Activated naive CD4-positive, alpha-beta T cell treated with Interleukin-2 at 50 U/mL for 16 hours (primary cell): ENCODE data around the gene SPOPL.
A peak's percentile ranks its signal among the peaks of the same experiment; 100 is the strongest.
"Not testable (repeated sequence)": the region's sequence is repeated elsewhere in the genome, so short reads cannot be mapped to it uniquely, and the experiment has no call there.

ENCODE experiments used
- DNase-seq: peaks from one replicate; pipeline ENCODE4 v3.0.0-alpha.2; 2020

SPOPL gene

DNA sequence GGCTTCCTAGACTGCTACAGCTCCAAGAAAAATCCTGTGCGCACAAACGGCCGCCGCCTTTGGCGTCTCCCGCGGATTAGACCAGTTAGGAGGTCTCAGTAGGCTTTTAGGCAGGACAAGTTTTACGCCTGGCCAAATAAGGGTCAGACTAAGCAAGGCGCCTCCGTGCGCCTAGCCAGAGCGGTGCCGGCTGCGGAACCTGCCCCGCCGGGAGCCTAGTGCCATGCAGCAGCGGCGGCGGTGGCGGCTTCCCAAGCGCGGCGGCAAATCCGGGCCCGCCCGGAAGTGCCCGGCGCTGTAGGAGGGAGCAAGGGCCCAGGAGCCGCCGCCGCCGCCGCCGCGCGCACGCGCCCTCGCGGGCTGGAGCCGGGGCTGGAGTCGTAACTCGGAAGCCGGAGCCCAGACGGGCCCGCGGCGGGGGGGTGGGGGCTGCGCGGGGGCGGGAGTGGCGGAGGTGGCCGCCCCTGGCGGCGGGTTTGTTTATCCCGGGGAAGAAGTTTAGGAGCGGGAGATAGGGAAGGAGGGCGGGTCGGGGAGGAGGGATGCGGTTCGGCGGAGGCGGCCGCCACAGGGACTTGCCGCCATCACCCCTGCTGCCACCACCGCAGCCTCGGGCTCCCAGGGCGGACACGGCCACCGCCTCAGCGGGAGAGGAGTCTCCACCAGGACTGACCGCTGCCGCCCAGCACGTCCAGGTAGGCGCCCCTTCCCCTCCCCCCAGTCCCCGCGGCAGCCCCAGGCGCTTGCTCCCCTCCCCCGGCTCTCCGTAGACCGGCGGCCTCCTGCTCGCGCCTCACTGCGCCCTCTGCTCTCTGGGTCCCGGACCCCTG lies at the start of gene SPOPL:
TSS of gene SPOPL (plus strand) at position 346 of the 830 bp plus-strand sequence. CDS start 48,447 bp downstream, outside the sequence.
- peak; percentile 87 for DNase-seq

- DNase-seq: no peak
Measured at GRCh38 chr2:138452324-138452723, 49.2 kb upstream of the SPOPL start.

- no peak for DNase-seq
Measured at GRCh38 chr2:138453815-138454214, 47.8 kb upstream of the SPOPL start.

- DNase-seq: no peak
Measured at GRCh38 chr2:138454761-138455160, 46.8 kb upstream of the SPOPL start.

- DNase-seq: no peak
Measured at GRCh38 chr2:138455275-138455674, 46.3 kb upstream of the SPOPL start.

DNA sequence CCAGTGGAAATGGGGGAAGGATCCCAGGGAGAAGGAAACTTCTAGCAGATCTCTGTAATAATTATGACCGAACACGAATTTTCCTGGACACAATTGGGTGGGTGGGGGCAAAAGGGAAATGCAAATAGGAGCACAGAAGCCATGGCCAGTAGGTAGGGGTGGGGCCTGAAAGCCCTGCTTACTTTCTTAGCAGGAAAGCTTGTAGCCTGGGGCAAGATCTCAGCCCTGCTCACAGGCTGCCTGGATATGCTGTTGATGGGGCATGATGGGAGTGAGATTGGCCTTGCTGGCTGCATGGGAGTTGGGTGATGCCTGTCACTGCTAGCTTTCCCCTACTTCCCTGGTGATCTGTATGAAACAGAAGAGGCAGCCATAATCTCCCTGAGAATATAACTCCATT lies 45.9 kb upstream of the SPOPL start:
- DNase-seq: no peak

DNA sequence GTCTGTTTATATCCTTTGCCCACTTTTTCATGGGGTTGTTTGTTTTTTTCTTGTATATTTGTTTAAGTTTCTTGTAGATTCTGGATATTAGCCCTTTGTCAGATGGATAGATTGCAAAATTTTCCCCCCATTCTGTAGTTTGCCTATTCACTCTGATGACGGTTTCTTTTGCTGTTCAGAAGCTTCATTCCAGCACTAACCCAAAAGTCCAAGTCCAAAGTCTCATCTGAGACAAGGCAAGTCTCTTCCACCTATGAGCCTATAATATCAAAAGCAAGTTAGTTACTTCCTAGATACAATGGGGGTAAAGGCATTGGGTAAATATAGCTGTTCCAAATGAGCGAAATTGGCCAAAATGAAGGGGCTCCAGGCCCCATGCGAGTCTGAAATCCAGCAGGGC lies 38.9 kb upstream of the SPOPL start:
- not testable (repeated sequence) for DNase-seq

- DNase-seq: no peak
Measured at GRCh38 chr2:138468617-138469016, 33.0 kb upstream of the SPOPL start.

GRCh38 chr2:138469411-138469810 lies 32.2 kb upstream of the SPOPL start:
- no peak for DNase-seq

DNA sequence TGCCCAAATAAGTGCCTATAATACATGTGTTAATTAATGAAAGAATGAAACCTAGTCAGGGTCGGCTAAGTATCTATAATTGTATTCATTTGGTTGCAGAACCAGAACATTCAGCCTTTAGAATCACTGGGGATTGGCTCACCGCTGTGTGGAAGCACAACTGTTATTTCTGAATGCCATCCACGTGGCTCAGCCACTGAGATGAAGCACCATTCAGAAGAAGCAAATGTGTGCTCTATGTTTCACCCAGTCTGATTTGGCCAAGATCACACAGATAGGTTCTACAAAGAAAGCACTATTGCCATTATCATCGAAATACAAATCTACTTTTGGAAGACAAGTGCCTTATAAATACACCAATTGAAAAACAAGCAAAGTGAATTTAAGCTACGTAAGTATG lies 30.6 kb upstream of the SPOPL start:
- DNase-seq: no peak

- DNase-seq: no peak
Measured at GRCh38 chr2:138474100-138474825, 27.3 kb upstream of the SPOPL start.

GRCh38 chr2:138475277-138475776 lies 26.2 kb upstream of the SPOPL start:
- DNase-seq: no peak

- no peak for DNase-seq
Measured at GRCh38 chr2:138476186-138476585, 25.4 kb upstream of the SPOPL start.

GRCh38 chr2:138476940-138477339 lies 24.6 kb upstream of the SPOPL start:
- no peak for DNase-seq

DNA sequence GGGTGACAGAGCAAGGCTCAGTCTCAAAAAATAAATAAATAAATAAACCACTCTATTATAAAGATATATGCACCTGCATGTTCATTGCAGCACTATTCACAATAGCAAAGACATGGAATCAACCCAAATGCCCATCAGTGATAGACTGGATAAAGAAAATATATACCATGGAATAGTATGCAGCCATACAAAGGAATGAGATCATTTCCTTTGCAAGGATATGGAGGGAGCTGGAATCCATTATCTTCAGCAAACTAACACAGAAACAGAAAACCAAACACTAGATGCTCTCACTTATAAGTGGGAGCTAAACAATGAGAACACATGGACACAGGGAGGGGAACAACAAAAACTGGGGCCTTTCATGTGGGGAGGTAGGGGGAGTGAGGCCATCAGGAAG lies 18.8 kb upstream of the SPOPL start:
- DNase-seq: not testable (repeated sequence)

- DNase-seq: no peak
Measured at GRCh38 chr2:138485019-138485418, 16.6 kb upstream of the SPOPL start.

DNA sequence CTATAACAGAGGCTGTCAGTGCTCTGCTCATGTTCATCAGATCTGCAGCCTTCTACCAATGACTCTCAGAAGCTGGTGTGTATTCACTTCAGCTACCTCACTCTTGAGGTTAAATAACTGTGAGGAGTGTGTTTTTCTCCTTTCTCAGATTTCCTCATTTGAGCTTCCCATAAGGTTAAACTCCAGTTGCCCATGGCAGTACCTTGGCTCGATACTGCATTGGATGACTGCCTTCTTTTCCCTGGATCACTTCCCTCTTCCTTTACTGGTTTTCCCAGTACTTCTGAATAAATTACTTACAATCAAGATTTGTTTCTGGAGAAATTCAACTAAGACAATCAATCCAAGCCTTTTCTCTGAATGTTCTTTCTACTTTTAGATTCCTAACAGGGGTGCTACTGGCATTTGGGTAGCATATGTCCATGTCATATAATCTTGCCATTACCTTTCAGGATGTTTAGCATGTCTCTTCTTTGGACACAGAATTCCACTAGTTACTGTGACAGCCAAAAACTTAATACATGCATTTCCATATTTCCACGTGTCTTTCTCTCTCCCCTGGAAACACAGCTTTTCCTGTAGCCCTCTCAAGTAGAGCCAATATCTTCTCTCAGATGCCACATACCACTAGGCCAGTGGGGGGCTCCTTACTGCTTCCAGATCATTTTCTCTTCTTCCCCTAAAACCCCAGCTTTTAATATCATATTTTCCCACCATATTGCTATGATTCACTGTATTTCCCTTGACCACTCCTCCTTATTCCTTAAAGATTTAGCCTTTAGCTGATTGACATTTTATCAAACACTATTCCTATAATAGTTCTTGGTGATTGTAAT lies 15.0 kb upstream of the SPOPL start:
- DNase-seq: no peak

DNA sequence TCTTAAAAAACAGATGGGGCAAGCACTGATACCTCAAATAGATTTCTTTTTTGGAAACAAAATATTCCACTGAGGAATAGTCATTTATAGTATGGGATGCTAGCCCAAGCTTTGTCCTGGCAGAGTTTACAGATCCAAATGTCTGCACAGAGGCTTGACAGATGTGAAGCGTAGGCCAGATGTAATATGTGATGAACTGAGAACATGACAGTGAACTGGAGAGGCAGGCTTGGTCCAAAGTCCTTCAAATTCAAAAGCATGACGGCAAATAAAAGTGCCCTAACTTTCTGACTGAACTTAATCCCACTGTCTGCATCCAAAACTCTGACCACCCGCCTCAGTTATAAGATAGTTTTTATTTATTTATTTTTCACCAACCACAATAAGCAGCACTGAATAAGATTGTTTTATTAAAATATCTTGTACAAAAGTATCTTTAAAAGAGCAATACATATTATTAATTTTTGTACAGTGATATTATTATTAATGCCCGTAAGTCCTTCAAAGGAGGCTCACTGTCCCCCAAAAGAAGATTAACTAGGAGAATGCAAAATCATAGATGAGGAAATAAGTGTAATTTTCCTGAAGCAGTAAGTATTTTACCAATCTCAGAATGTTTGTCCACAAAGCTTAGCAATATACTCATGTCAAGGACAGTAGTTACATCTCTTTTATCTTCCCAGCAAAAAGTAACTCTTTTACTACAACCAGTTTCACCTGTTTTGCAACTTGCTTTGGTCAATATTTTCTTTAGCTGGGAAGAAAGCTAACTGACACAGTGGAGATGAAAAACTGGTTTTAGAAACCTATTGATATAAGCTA lies 10.7 kb upstream of the SPOPL start:
- no peak for DNase-seq

GRCh38 chr2:138491495-138491862 lies 10.1 kb upstream of the SPOPL start:
- DNase-seq: no peak

DNA sequence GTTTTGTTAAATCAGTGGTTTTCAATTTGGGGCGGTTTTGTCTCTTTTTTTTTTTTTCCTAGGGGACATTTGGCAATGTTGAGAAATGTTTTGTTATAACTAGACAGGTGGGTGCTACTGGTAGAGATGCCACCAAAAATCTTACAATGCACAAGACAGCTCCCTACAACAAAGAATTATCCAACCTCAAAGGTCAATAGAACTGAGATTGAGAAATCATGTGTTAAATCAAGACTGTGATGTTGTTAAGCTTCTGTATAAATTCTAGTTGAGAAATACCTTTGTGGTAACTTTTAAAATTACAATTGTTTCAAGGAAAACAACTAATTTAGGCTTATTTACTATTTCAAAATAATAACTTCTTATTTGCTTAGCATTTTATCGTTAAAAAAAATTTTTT lies 9.4 kb upstream of the SPOPL start:
- no peak for DNase-seq

- no peak for DNase-seq
Measured at GRCh38 chr2:138493334-138493733, 8.2 kb upstream of the SPOPL start.

DNA sequence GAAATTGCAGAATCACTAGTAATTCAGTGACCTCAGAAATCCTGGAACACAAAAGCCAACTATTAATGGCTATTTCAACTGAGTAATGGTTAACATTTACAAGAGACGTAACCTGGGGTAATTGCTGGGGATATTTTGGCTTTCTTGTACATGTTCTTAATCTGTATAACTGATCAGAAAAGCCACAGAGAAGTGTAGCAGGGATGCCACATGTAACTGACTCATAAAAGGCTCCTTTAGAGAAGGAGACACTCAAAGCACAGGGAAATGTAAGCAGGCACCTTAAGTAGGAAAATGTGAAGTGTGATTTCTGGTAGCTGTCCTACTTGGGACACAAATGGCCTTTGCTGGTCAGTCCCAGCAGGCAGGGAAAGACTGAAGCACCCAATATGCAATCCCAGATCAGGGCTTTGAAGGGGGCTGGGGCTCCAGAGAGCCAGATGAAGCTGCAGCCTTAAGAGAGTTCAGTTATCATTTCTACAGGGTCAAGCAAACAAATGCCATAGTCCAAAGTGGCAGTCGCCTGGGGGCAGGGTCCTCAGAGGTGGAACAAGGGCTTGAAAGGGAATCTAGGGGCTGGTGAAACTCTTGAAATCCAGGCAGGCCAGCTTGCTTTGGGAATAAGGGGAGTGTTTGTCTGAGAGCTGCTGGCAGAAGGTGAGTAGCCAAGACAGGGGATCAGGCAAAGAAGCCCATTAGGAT lies 7.2 kb upstream of the SPOPL start:
- no peak for DNase-seq
